Muscle of back (tissue), 13 donors: ENCODE results near the gene AGPAT4. TPM values are rescaled to one million over a fixed set of nuclear protein-coding genes. Genes with fewer than 3 reads are reported as not detected.
"Not testable (repeated sequence)": the region's sequence is repeated elsewhere in the genome, so short reads cannot be mapped to it uniquely, and the experiment has no call there.

Experiments used
- DNase-seq, 3 donors: peaks; one replicate each; pipeline versions ENCODE4 v3.0.0 to v3.0.0-alpha.2; 2013
- long read RNA-seq, 9 donors: transcript quantifications; one replicate each; lab custom pipeline, GENCODE V29; 2026
- polyA plus RNA-seq, 10 donors: library from polyadenylated mRNA; unstranded; fragments of 120-200 nt; gene quantifications; one replicate each; pipeline ENCODE4 v1.2.1, GENCODE V29; 2013; ENCODE audit not compliant: insufficient read length in 10 of 10

Gene AGPAT4, protein sequence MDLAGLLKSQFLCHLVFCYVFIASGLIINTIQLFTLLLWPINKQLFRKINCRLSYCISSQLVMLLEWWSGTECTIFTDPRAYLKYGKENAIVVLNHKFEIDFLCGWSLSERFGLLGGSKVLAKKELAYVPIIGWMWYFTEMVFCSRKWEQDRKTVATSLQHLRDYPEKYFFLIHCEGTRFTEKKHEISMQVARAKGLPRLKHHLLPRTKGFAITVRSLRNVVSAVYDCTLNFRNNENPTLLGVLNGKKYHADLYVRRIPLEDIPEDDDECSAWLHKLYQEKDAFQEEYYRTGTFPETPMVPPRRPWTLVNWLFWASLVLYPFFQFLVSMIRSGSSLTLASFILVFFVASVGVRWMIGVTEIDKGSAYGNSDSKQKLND
- polyA plus RNA-seq, result 10 to 100 TPM in 5 of 10 donors, 1 to 10 TPM in 5; 7.9 to 12.5 (median 10.0) TPM
- long read RNA-seq, donor 1, full-length matches to known transcripts, result 2 of 2 reads
- long read RNA-seq, donor 1, partial matches to known transcripts, result 0 of 2 reads
- long read RNA-seq, donor 1, other reads (novel, unspliced or antisense), result 0 of 2 reads
- long read RNA-seq, donor 2, full-length matches to known transcripts, result 3 of 3 reads
- long read RNA-seq, donor 2, partial matches to known transcripts, result 0 of 3 reads
- long read RNA-seq, donor 2, other reads (novel, unspliced or antisense), result 0 of 3 reads
- long read RNA-seq, donor 3, result 0 reads
- long read RNA-seq, donor 4, full-length matches to known transcripts, result 1 of 1 reads
- long read RNA-seq, donor 4, partial matches to known transcripts, result 0 of 1 reads
- long read RNA-seq, donor 4, other reads (novel, unspliced or antisense), result 0 of 1 reads
- long read RNA-seq, donor 5, full-length matches to known transcripts, result 4 of 4 reads
- long read RNA-seq, donor 5, partial matches to known transcripts, result 0 of 4 reads
- long read RNA-seq, donor 5, other reads (novel, unspliced or antisense), result 0 of 4 reads
- long read RNA-seq, donor 6, full-length matches to known transcripts, result 3 of 3 reads
- long read RNA-seq, donor 6, partial matches to known transcripts, result 0 of 3 reads
- long read RNA-seq, donor 6, other reads (novel, unspliced or antisense), result 0 of 3 reads
- long read RNA-seq, donor 7, full-length matches to known transcripts, result 1 of 1 reads
- long read RNA-seq, donor 7, partial matches to known transcripts, result 0 of 1 reads
- long read RNA-seq, donor 7, other reads (novel, unspliced or antisense), result 0 of 1 reads
- long read RNA-seq, donor 8, full-length matches to known transcripts, result 3 of 3 reads
- long read RNA-seq, donor 8, partial matches to known transcripts, result 0 of 3 reads
- long read RNA-seq, donor 8, other reads (novel, unspliced or antisense), result 0 of 3 reads
- long read RNA-seq, donor 9, full-length matches to known transcripts, result 1 of 1 reads
- long read RNA-seq, donor 9, partial matches to known transcripts, result 0 of 1 reads
- long read RNA-seq, donor 9, other reads (novel, unspliced or antisense), result 0 of 1 reads

DNA sequence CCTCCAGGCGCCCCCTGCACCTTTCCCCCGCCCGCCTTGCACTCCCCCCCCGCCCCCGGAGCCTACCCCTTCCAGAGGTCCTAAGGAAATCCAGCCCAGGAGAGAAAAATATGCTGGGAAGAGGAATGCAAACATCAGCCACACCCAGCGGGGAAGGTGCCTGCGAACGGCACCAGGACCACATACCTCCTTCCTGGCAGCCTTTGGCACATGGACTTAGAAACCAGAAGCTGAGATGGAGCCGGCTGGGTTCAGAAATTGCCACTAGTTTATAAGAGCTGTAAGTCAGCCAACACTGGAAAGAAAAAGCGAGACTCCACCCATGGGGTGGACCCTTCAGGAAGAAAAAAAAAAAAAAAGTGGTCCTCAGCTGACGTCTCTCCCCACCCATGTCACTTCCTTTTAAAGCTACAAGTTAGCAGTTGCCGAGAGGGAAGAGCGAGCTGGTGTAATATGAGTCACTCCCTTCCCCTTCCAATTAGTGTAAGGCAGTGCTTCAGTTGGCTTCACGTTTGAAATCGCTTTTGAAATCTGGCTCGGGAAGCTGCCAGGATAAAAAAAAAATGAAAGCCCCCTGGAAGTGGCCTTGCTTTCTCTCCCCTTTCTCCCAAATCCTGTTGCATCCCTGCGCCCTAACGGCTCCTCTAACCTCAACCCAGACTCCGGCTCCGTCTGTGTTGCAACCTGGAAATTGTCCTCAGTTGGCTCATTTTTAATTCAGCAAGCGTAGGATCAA lies at the start of gene AGPAT4:
Gene AGPAT4 (minus strand): TSS at position 310 of the 736 bp plus-strand sequence. CDS start 41,848 bp downstream, outside the sequence.
- DNase-seq, result peak; percentile 94 to 98 (median 96)

DNA sequence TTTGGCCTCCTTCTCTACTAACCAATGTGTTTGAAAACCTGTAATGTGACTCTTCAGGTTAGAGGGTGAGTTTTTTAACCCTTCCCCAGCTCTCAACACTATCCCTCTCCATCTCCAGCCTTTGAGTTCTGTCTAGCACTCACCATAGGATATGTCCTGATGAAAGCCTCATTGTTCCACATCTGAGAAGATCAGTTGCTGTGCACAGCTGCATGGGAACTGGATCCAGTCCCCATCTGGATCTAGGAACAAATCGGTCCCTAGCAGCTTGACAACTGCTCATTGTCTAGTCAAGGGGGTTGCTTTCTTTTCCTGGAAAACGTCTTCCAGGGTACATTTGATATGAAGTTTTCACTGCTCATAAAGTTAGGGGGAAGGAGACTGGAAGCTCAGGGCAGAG lies 45.4 kb upstream of the AGPAT4 start:
- DNase-seq, result peak in 1 of 3 donors; percentile 18

DNA sequence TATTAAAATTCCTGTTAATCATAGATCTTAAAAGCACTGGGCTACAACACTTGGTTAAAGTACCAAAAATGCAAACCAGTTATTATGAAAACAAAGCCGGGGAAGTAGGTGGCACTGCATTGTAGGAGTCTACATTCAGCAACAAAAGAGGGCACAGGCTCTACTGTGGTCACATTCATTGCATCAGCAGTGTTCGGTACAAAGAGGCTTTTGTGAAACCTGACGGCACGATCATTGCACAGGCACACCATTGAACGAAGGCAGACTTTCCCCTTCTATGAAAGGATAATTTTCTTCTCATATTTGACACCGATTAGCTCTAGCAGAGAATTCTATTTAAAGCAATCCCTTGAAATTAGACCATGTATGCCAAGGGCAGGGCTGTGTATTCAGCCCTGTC lies 44.6 kb upstream of the AGPAT4 start:
- no peak for DNase-seq

DNA sequence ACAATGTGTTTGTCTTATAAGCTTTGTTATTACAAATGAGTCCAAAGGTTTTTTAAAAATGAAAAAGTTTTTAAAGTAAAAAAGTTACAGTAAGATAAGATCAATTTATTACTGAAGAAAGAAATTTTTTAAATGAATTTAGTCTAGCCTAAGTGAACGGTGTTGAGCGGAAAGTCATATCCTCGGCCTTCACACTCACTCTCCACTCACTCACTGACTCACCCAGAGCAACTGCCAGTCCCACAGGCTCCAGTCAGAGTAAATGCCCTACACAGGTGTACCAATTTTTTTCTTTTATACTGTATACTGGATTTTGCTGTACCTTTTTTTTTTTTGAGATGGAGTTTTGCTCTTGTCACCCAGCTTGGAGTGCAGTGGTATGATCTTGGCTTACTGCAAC lies 42.7 kb upstream of the AGPAT4 start:
- no peak for DNase-seq

DNA sequence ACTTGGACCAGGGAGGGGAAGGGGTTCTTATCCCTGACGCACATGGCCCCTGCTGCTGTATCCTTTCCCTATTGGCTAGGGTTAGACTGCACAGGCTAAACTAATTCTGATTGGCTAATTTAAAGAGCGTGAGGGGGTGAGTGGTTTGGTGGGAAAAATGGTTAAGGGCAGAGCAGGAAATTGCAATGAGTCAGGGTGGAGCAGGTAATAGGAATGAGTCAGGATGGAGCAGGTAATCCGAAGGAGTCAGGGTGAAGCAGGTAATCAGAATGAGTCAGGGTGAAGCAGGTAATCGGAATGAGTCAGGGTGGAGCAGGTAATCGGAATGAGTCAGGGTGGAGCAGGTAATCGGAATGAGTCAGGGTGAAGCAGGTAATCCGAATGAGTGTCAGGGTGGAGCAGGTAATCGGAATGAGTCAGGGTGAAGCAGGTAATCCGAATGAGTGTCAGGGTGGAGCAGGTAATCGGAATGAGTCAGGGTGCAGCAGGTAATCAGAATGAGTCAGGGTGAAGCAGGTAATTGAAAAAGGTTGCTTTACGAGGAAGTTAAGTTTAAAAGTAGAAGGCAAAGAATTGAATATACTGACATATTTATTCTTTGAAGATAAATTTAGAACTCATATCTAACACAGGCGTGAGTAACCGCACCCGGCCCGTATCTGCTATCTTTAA lies 41.5 kb upstream of the AGPAT4 start:
- DNase-seq, result not testable (repeated sequence)

DNA sequence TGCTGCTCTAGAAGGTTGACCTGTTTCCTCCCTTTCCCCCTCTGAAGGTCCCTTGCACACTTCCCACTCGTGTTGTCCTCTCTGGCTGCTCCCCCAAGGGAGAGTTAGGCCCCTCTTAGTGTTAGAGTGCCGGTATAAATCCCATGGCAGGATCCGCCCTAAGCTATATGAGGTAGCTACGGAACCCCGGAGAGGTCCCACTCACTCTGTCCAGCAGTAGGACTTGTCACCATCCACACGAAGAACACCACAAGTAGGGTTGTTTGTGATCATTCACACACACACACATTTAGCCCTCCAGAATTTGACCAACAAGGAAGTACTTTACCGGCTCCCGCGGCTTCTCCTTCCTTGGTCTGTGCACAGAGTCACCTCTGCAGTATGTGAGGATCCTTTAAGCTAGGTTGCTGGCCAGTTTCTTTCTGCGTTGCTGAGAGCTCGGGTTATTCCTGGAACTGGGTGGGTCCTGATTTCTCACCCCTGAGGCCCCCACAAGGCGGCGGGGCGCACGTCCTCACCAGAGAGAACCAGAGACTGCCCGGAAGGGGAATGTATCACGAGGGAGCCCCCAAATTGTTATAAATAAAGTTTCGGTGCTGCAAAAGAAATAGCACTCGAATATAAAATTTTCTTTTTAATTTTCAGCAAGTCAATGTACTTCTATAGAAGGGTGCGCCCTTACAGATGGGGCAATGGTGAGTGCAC lies 40.8 kb upstream of the AGPAT4 start:
- DNase-seq, result not testable (repeated sequence)

DNA sequence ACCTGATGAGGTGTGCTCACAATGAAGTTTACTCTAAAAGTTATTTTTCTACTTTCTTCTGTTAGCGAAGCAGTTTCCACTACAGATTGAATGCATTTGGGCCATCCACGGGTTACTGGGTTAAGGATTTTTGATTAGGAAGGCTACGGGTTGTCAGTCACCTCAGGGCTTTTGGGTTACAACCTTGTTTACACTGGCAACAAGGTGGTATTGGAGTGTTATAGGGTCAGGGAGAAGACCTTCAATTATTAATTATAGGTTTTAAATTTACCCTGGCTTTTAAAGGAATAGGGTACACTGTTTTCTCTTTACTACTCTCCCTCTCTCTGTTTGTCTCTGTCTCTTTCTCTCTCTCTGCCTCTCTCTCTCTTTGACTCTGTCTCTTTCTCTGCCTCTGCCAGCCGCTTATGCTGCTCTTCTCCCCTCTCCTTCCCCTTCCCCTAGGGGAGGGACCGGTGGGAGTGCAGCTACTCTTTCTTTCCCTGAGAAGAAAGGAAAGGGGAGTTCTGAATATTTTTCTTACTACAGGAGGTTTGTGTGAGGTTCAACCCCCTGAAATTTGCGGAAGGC lies 40.2 kb upstream of the AGPAT4 start:
- no peak for DNase-seq

DNA sequence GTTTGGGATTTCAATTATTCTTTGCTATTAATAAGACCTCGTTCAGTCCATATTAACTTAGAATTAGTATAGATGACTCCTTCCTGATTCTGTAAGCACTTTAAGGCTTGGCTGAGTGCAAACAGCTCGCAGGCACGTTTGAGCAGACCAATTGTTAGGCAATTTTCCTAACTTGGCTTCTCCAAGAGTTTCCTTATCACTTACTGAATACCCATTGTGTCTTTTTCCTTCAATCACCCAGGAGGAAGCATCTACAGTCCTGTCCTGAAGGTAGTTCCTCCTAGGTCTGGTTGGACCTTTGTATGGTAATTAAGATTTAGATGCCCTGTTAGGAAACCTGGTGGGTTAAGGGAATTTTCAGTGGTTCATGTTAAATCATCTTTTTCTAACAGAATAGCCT lies 39.6 kb upstream of the AGPAT4 start:
- DNase-seq, result not testable (repeated sequence)

DNA sequence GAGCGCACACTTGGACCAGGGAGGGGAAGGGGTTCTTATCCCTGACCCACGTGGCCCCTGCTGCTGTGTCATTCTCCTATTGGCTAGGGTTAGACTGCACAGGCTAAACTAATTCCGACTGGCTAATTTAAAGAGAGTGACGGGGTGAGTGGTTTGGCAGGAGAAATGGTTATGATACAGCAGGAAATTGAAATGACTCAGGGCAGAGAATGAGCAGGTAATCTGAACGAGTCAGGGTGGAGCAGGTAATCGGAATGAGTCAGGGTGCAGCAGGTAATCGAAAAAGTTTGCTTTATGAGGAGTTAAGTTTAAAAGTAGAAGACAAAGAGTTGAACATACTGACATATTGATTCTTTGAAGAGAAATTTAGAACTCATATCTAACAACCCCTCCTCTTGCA lies 35.9 kb upstream of the AGPAT4 start:
- DNase-seq, result not testable (repeated sequence)

DNA sequence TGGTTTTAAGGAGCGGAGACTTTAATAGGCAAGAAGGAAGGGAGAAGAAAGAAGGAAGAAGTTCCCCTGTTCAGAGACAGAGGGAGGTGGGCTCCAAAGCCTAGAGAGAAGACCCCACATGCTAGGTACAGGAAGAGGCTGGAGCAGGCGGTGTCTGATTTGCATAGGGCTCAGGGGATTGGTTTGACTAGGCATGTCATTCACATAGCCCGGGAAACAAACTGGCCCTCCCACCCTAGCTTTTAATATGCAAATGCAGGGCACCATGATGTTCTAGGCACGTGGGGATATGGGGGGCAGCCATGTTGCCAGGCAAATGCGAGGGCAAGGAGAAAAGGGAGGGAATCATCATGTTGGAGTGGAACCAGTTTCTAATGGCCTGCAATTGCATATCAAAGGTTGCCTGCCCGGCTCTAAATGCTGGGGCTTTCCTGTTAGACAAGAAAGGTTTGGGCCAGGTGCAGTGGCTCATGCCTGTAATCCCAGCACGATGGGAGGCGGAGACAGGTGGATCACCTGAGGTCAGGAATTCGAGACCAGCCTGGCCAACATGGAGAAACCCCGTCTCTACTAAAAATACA lies 34.3 kb upstream of the AGPAT4 start:
- DNase-seq, result no peak

DNA sequence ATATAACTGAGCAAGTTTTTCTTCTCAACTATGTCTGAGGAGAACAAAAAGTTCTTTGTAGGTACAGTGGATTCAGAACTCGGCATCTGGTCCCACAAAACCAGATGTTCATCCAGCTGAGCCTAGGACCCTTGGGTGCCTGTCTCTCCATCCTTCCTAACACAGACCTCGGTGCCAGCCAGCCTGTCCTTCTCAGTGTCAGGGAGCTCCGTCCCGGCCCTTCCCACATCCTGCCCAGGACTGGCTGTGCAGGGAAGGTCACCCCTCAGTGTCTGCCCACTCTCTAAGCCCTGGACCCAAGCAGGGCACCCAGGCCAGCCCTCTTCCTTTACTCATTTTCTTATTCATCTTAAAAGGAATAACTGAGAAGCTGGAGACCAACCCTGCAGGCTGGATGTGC lies 32.0 kb upstream of the AGPAT4 start:
- DNase-seq, result no peak

DNA sequence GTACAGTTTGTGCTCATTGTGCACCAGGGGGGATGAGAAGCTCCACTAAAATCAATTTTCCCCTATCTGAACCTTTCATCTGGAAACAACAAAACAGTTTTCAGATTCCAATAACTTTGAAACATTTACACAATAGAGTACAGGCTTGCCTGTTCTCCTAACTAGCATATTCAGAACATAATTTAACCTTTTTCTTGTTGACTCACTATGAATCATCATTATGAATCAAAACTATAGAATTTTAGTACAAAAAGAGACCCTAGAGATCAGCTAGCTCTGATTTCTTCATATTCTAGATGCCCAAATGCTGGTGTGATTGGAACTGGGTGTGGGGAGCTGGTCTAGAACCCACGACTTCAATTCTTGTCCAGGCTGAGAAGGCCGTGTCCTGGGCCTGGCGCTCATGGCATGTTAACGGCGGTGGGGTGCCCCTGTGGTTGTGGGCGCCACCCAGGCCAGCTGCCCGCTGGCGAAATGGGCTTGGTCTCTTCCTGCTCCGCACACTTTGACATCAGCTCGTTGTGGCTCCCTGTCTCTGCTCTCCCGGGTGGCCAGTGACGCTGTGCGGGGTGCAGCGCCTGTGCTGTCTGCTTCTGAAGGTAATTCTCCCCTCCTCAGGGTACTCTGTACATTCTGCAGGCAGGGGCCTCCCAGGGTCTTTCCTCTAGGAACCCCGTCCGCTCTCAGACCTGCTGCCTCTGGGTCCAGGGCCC lies 29.9 kb upstream of the AGPAT4 start:
- DNase-seq, result no peak

DNA sequence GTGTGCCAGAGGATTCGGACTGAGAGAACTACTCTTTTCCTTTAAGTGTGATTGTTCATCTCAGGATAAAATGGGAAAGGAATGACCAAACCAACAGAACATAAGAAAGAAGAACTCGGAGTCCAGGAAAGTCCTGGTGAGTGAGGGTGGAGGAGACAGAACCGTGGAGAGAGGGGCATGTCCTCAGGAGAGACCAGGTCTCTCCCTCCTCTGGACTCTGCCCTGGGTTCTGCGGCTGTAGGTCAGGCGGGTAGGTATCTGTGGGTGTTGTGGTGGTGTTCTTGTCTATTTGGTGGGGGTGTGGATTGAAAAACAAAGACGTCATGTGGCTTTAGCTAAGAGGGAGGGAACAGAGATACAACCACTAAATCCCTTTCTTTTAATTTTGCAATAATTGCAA lies 29.1 kb upstream of the AGPAT4 start:
- DNase-seq, result no peak

DNA sequence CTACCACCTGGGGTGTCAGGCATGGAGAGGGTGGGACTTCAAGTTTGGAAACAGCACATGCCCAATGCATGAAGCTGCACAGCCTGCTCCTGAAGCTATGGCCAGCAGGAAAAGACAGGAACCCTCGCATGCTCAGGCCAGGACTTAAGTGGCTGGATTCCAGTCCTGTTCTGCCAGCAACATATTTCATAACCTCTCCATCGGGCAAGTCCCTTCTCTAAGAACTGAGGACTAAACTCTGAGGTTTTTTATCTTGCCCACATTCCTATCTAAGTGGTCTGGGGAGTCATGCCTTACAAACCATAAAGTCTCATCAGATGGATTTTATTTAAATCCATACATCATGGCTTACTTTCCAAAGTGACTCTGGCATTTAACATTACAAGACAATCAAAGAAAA lies 27.5 kb upstream of the AGPAT4 start:
- DNase-seq, result peak in 1 of 3 donors; percentile 19

DNA sequence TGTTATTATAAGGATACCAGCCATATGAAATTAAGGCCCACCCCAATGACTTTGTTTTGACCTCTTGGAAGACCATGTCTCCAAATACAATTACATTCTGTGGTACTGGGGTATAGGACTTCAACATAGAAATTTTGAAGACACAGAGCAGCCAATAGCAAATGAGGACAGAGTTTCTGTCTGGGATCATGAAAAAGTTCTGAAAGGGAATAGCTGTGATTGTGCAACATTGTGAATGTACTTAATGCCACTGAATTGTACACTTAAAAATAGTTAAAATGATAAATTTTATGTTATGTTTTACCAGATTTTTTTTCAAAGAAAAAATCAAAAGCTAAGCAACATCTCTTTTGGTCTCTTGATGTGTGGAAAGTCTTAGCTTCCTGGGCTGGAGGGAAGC lies 27.0 kb upstream of the AGPAT4 start:
- DNase-seq, result no peak

DNA sequence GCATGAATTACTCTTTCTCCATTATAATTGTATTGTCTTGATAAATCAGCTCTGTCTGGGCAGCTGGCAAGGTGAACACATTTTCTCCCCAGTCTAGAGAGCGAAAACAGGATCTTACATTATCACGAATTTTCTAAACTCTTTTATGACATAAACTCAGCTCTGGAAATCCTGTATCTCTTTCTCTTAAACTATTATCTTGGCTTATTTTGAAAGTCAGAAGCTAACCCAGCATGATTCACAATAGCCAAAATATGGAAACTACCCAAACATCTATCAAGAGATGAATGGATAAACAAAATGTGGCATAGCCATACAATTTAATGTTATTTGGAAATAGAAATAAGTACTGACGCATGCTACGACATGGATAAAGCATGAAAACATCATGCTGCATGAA lies 25.9 kb upstream of the AGPAT4 start:
- no peak for DNase-seq

DNA sequence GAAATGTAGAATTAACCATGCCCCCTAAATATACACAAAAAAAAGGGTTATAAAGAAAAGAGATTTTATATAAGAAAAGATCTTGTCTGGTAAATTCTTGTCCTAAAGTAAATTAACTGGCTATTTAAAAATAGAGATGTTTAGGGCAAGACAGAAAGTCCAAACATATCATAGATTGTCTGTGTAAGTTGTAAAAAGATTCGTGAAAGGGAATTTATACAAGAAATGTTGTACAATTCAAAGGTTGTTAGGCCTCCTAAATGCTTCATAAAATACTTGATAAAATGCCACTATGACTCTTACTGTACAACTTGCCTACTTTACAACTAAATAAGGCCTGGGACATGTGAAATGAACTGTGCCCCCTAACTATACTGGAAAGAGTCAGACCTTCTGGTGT lies 21.9 kb upstream of the AGPAT4 start:
- no peak for DNase-seq

DNA sequence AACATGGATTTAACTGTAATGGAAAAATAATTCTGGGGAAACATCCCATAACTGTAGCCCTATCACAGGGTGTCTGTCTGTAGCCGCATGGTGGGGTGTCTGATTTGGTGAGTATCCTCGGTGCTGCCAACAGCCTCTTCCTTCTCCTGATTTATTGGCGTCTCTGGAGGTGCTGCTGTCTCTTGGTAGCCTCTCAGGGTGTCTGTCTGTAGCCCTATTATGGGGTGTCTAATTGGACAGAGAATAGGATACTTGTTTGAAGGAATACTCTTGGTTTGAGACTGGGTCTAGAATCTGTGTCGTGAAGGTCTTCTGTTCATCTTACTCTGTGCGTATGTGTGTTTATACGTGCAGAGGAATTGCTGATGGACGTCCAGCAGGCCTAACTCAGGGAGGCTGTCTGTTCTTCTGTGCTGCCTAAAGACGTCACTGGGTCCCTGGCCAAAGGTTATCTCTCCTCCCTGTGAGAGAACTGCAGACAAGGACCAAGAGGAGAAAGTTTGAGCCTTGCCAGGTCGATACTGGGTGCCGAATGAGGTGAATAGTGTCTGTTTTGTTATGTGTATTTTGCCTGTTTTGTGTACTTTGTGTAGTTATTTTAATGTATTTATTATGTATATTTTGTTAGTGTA lies 18.9 kb upstream of the AGPAT4 start:
- DNase-seq, result no peak
